Anterior cingulate cortex (tissue), 58 donors: ENCODE data around the gene FAF1.

ENCODE experiments used
- DNase-seq, 58 donors: peaks; one replicate each; lab custom pipeline; 2025; lab: John Stamatoyannopoulos, UW

FAF1 gene

DNA sequence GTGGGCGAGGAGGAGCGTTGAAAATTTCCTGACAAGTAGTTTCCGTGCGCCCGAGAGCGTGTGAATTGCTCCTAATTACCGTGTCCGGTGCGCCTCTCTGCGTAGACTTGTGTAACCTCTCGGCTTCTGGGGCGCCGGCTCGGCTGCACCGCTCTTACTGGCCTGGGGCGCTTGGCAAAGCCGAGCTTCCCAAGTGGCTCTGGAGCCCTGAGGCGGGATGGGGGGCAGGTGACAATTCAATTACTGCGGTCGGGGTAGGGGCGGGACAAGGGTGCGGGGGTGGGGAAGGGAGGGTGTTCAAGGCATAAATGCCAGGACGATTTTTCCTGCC, 536.4 kb downstream of the FAF1 start:
- peak in 2 of 58 donors; percentile 60 to 63 for DNase-seq

- peak in 26 of 58 donors; percentile 8 to 63 (median 26) for DNase-seq
Measured at GRCh38 chr1:50422946-50423669, 537.0 kb downstream of the FAF1 start, which contains the start of gene DMRTA2. DMRTA2 (minus strand) TSS chr1:50423443; CDS start chr1:50421536, 1,907 bp downstream.

DNA sequence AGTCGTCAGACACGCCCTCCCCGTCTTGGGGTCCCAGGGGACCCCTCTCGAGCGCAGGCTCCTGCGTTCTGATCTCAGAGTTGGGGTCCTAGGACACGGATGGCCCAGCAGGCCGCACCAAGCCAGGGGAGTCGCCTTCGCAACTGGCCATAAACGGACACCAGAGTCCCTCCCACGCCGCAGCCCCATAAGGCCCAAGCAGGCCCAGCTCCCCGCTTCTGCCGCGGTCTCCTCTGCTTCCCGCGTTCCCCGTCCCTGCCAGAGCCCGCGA, 537.5 kb downstream of the FAF1 start:
- DNase-seq, result no peak

DNA sequence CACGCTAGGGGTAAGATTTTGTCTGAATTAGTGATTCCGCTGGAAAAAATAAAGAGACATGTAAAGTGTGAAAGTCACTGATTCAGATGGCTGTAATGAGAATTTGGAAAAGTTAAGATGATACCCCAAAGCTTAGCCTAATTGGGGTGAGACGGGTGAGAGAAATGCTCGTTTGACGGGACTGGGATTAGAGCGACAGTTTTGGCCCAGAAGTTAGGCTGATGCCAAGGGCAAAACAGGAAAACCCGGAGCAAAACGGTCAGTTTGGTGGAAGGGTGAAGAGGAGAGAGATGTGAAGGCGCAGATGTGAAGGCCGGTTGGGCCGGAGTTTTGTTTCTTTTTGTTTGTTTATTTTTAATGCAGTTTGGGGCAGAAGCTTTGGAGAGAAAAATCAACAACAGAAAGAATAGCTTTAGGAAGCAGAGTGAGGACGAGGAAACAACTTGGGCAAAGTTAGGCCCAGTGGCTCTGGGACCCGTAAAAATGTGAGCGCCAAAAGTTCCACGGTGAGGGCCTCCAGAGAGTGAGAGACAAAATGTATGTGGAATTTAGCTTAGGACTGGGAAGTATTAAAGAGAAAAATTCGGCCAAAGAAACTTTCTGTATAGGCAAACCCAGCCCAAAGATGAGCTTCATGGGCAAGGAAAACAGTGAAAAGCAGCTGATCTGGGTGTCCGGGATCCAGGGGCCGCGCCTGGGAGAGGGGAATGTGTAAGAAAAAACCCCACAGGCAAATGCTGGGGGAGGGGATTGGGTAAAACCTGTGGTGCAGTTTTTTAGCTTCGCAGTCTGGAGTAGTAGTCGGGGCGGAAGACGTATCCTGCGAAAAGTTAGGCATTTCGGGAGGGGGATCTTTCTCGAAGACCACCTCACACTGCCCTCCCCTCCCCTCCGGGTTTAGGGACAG, 538.0 kb downstream of the FAF1 start:
- no peak for DNase-seq

- no peak for DNase-seq
Measured at GRCh38 chr1:50421366-50421748, 538.7 kb downstream of the FAF1 start.

DNA sequence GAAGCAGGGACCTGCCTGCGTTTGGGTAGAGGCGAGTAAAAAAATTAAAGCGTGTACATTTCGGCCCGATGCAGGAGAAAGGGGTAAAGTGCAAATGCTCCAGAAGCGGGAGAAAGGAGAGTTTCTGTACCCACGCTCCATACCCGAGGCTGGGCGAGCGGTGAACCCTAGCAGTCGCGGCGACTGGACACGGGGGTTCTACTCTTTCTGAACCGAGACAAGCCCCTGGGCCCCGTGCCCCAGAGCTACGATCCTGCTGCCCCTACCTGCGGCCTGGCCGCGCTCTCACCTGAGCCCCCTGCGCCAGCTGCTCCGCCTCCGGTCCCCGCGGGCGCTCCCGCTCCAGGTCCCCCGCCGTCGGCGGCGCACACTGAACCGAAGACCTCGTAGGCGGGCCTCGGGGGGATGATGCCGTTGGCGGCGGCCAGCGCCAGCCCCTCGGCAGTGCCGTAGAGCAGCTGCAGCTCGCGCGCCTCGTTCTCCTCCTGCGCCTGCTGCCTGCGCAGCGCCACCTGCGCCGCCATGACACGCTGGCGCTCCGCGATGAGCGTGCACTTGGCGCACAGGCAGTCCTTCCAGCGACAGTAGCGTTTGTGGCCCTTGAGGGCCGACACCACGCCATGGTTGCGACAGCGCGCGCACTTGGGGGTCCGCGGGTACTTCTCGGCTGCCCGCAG, 539.2 kb downstream of the FAF1 start:
- no peak for DNase-seq

GRCh38 chr1:50419907-50420677, 540.0 kb downstream of the FAF1 start:
- no peak for DNase-seq

DNA sequence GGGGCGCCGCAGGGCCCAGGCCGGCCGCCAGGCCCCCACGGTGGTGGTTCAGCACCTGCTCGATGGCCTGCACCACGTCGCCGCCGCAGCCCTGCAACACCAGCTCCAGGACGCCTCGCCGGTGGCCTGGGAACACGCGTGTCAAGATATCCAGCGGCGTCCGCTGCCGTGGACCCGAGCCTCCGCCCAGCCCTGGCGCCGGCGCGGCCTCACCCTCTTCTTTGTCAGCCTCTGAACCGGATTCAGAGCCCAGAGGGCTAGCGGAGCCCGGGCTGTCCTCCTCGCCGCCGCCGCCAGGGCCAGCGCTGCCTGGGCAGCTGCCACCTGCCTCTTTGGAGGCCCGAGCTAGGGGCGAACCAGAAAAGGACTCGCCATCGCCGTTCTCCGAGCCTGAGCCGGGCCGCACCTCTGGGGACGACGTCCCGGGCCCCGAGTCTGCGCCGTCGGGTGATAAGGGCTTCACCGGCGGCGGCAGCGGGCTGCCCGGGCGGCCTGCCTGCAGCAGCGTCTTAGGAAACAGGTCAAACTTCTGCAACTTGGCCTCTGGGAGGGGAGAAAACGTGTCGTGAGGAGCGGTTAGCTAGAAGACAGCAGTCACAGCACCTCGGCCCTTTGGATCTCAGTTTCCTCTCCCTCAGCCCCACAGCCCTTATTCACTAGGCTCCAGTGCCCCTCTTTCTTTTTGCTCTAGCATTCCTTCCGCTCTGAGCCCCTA, 540.7 kb downstream of the FAF1 start:
- DNase-seq, result no peak

DNA sequence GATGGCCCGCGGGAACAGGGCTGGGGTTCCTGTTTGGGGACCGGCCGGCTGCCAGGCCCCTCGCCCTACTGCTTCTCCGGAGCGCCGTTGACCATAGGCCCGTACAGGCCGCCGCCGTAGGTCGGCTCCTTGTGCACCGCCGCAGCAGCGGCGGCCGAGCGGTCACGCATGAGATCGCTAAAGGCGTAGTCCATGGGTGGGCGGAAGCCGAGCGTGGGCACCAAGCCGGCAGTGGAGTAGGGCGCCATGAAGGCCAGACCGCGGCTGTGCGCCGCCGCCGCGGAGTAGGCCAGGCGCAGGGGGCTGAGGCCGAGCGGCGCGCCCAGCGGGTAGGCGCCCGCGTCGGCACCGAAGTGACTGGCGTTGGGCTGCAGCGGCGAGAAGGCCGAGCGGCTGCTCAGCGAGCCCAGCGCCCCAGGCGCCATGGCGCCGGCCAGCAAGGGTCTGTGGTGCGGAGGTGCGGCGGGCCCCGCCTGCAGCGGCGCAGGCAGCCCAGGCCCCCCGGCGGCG, 541.4 kb downstream of the FAF1 start:
- DNase-seq, result no peak

- DNase-seq, result no peak
Measured at GRCh38 chr1:50417946-50418599, 542.0 kb downstream of the FAF1 start.

DNA sequence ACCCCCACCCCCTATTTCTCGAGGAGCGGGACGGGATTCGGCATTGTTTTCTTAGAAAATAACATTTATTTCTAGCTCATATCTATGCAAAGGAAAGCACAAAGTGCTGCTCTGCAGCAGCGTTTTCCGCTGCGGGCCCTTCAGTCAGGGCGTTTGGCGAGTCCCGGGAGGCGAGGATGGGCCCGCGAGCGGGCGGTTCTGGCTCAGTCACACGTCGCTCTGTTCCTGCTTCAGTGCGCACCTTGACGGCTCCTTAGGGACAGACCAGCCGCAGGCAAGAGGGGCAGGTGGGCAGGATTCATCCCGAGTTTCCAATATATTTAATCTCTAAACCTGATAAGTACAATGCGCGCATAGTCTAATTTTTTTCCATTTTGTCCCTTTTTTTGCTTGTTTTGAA, 542.6 kb downstream of the FAF1 start:
- DNase-seq, result no peak

DNA sequence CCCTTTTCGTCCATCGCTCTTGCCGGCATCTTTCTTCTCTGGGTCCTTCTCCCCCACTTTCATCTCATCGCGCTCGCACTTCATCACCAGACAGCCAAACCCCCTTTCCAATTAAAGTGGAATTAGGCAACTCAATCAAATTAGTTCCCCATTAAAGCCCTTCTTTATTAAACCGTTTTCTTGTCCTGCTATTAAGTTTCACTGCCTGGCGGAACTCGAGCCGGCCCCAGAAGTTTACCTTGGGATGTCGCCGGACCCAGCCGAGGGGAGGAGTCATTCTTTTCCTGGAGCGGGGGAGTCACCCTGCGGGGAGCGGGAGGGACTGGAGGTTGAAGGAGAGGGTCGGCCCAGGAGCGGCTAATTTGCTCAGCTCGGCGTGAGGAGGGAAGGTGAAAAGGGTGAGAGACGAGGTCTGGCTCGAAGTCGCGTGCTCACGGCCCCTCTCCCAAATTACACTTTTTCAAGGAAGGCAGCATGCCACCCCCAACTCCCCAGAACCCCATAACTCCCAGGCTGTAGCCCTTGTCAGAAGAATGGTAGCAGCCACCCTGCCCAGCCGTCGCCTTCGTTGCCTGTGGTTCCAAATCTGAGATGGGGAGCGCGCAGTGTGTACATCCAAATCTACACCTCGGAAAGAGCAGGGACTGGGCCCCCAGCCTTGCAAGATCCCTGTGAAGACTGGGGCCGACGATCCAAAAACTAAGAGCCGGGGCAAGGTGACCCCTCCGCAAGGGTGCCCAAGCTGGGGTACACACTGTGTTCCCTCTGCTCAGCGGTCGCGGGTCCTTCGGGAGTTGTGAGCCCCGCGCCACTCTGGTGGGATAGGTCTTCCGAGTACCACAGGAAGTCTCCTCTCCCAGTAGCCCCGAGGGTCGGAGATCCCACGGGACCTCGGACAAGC, 543.3 kb downstream of the FAF1 start:
- DNase-seq, result no peak

GRCh38 chr1:50416150-50416527, 543.9 kb downstream of the FAF1 start:
- no peak for DNase-seq

DNA sequence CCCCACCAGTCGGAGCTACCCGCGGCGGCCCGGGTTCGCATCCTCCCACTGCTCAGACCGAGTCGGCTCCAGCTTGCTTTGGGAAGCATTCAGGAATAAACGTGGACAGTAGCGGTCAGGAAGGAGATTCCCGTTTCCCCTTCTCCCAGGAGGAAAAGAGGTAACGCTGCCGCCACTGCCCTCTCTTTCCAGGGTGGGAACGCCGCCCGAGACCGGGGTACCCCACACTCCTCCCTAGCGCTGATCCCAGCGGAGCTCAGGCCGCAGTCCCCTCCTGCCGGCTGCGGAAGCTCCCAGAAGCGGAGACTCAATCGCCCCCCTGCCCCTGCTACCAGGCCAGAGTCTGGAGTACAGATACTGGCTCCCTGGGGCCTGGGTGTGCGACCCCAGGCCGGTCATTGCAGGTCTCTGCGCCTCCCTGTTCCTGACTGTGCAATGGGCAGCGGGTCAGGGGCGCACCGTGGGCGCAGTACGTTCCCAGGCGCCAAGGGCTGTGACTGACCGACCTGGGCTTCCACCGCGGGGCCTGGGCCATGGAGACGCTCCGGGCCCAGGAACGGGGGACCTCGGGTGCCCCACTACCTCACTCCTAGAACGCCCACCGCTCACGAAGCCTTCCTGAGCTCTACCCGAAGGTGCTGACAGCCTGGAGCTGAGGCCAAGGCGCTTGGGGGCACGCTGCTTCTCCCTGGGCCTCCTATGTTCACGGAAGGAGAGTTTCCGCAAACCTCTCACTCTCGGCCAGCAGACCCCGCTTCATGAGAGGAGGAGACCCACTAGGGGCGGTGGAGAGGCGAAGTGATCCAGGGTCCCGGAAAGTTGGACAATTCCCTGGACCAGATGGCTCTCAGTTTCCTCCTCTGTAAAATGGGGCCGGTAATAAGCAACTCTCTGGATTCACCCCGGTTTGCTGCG, 544.6 kb downstream of the FAF1 start:
- DNase-seq, result no peak

GRCh38 chr1:50414853-50415234, 545.2 kb downstream of the FAF1 start:
- DNase-seq, result no peak

GRCh38 chr1:50412813-50413476, 547.1 kb downstream of the FAF1 start:
- no peak for DNase-seq

DNA sequence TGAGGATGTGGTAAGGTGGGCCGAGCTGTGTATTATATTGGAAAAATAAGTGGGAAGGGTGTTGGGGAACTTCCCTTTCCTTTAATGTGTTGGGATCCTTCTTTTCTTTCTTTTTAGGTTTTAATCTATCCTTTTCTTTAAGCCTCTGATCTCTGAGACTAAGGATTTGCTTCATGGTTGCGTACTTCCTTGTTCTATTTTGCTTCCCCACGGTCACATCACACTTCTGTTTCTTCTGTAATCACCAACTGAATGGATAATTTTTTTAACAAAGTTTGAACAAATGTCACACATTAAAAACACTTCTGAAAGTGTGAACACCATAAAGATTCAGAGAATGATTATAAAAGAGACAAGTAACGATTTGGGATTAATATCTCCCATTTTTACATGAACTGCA, 554.3 kb downstream of the FAF1 start:
- no peak for DNase-seq
